HG03558 (cell line): ENCODE data around the gene ILF3.
A peak's percentile ranks its signal among the peaks of the same experiment; 100 is the strongest.

Experiments used
- ATAC-seq: cut with Tn5 transposase; IDR thresholded peaks from one replicate; pipeline ENCODE4 v1.9.1; 2021; ENCODE audit warnings: moderate number of reproducible peaks; ENCODE audit not compliant: unreplicated experiment; ENCODE audit errors: extremely low read depth

ILF3 gene

DNA sequence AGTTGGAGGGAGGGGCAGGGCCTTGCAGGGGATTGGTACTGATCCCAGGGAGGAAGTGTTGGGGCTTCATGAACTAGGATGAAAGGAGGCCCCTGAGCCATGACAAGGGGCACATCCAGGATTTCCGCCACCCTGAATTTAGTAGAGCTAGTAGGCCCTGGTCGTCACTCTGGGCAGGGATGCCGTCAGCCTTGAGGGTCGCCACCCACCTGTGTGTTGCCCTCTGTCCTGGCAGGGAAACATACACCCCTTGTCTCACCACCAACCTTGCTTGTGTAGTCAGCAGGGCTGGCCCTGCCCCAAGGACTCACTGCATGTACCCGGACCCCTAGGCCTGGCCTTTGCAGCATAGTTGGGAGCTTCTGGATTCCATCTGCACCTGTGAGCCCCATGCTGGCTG lies 37.7 kb downstream of the ILF3 start:
- ATAC-seq: no peak

DNA sequence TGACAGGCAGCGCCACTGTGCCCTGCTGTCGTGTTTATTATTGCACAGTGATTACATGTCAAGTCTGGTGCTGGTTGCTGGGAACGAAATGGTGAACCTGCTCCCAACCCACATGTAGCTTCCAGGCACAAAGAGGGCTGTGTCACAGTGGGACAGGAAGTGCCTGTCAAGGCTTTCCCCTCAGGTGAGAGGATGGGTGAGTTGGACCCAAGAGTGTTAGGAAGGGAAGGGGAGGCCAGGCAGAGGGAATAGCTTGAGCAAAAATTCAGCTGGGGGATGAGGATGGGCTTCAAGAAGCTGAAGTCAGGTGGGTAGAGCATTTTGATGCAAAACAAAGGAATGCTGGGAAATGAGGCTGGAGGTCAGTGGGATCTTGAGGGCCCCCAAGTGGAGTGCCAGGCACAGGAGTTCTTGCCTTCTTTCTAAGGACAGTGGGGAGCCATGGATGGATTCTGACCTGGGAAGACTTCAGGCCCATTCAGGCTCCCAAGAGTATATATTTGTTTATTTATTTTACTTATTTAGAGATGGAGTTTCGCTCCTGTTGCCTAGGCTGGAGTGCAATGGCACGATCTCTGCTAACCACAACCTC lies 38.6 kb downstream of the ILF3 start:
- ATAC-seq: no peak

GRCh38 chr19:10694706-10695307 lies 40.7 kb downstream of the ILF3 start:
- ATAC-seq: no peak

DNA sequence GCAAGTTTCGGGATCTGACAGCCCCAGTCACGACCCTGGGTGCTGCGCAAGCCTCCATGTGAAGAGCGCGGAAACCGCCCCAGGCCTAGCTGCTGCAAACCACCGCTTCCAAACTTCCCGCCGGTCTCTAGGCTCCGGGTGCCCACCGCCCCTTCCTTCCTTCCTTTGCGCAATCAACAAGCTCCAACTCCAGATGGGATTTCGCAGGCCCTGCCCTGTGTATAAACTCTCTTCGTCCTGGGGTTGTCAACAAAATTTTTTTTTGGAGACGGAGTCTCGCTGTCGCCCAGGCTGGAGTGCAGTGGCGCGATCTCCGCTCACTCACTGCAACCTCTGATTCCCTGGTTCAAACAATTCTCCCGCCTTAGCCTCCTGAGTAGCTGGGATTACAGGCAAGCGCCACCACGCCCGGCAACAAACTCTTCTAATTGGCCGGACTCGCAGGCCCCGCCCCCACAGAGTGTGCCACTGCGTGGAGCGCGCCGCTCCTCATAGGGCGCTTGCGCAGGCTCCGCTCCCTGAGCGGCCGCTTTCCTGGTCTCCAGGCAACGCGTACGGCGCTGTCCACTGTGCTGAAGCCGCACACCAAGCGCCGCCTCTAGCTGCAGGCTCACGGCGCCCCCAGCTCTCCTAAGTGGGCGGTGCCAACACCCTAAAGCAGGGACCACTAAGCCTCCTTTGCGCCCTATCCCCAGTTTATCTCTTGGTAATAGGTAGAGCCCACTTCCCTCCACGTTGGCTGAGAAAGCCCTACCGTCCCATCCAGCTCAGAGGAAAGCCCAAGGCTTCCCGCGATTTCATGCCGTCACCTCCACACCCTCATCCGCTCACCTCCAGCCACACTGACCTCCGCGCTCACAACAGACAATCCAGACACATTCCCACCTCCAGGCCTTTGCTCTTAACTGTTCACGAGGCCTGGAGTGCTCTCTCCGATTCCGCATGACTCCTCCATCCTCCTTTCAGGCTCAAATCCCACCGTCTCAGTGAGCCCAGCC lies 41.6 kb downstream of the ILF3 start:
- ATAC-seq: no peak

DNA sequence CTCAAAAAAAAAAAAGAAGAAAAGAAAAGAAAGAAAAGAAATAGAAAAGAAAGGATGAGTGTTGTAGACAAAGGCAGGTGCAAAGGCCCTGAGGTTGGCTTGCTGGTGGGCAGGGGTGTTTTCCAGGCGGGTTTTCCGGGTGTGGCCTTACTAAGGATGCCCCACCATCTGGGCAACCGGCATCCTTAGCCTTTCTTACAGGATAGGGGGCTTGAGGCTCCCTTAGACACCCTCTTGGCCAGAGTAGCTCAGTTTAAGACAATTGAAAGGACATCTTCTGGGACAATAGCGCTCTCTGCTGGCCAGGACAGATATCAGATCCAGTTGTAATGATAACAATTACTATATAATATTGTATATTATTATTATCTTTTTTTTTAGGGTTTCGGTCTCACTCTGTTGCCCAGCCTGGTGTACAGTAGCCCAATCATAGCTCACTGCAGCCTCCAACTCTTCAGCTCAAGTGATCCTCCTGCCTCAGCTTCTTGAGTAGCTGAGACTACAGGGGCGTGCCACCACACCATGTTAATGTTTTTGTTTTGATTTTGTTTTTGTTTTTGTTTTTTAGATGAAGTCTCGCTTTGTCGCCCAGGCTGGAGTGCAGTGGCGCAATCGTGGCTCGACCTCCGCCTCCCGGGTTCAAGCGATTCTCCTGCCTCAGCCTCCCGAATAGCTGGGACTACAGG lies 45.6 kb downstream of the ILF3 start:
- ATAC-seq: no peak

GRCh38 chr19:10701955-10702525 lies 47.9 kb downstream of the ILF3 start:
- no peak for ATAC-seq

DNA sequence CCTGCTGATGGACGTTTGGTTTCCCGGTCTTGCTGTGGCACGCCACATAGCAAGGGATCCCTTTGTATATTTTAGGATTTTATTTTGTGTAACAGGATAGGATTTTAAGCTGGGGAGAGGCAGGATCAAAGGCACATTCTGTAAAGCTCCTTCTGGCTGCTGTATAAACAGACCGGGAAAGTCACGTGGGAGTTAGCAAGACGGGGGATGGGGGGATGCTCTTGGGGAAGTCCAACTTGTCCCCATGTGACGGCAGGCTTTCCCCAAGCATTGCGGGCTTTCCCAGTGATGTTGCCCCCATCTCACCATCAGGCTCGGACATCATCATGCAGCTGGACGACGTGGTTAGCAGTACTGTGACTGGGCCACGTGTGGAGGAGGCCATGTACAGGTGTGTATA lies 52.8 kb downstream of the ILF3 start:
- ATAC-seq: no peak

DNA sequence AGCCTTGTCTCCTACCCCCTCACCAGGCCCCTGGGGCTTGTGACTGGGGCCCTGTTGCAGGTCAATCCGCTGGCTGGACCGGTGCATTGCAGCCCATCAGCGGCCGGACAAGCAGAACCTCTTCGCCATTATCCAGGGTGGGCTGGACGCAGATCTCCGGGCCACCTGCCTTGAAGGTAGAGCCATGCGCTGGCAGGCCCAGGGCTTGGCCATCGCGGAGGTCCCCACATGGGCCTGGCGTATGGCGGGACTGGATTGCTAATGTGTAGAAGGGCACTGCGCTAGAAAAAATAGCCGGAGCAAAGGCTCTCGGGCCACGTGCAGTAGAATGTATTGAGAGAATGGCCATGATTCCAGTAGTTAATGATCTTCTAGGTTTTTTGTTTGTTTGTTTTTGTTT lies 53.3 kb downstream of the ILF3 start:
- ATAC-seq: no peak

DNA sequence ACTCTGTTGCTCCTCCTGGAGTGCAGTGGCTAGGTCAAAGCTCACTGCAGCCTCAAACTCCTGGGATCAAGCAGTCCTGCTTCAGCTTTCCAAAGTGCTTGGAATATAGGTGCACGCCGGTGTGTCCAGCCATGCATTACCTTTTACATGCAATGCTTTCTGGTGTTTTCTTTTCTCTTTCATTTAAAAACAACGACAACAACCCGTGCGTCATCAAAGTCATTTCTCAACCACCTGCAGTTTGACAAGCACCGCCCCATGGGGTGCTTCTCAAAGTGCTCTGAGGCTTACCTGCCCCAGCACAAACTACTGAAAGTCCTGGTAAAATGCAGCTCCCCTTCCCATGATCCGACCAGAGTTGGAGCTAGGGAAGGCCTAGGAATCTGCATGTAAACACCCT lies 54.1 kb downstream of the ILF3 start:
- ATAC-seq: no peak

GRCh38 chr19:10712045-10712444 lies 57.9 kb downstream of the ILF3 start:
- no peak for ATAC-seq

GRCh38 chr19:10712754-10713153 lies 58.6 kb downstream of the ILF3 start:
- no peak for ATAC-seq

DNA sequence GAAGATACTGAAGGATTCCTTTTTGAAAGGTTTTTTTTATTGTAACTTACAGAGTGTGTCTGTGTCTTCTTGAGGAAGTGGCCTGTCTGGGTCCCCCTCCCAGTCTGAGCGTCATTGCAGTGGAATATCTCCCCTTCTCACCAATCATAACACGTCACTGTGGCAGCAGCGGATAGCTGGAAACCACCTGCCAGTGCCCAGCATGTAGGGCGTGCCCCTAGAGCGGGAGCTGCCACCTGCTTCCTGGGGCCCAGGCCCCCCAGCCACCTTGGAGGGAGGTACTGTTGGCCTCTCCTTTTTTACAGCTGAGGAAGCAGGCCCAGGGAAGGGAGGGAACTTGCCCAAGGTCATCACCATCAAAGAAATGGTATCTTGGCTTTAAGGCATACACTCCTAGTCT lies 59.2 kb downstream of the ILF3 start:
- ATAC-seq: no peak

DNA sequence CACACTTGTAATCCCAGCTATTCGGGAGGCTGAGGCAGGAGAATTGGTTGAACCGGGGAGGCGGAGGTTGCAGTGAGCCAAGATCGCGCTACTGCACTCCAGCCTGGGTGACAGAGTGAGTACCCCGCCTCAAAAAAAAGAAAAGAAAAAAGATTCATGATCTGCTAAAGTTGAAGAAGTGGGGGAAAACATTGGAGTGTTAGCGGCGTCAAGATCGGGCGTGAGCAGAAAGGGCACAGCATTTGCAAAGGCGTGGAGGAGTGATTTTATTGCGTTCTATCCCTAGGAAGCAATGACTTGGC lies 62.9 kb downstream of the ILF3 start:
- no peak for ATAC-seq

GRCh38 chr19:10717356-10718204 lies 63.4 kb downstream of the ILF3 start, which contains the start of gene DNM2:
Gene DNM2 (plus strand): TSS chr19:10718079. CDS start chr19:10718243, 164 bp downstream.
- ATAC-seq: peak; percentile 70

- no peak for ATAC-seq
Measured at GRCh38 chr19:10718205-10719196, 64.4 kb downstream of the ILF3 start.

DNA sequence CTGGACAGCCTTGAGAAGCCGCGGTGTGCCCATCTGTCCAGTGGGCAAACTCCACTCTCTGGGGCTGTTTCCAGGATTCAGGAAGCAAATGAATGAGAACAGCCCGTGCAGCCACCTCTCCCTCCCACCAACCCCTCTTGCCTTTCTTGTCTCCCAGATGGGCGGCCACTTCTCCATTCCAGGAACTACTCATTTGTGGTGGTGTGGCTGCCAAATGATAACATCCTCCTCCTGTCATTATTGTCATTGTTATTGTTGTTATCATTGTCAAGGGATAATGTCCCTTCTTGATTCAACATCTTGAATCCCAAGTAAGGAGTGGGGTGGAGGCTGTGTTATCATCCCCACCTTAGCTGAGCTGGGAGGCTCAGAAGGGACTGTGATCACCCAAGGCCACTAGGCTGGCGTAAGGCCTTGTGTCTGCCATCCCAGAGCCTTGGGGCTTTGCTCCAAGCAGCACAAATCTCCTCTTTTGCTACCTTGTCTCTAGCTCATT lies 65.4 kb downstream of the ILF3 start:
- ATAC-seq: no peak

DNA sequence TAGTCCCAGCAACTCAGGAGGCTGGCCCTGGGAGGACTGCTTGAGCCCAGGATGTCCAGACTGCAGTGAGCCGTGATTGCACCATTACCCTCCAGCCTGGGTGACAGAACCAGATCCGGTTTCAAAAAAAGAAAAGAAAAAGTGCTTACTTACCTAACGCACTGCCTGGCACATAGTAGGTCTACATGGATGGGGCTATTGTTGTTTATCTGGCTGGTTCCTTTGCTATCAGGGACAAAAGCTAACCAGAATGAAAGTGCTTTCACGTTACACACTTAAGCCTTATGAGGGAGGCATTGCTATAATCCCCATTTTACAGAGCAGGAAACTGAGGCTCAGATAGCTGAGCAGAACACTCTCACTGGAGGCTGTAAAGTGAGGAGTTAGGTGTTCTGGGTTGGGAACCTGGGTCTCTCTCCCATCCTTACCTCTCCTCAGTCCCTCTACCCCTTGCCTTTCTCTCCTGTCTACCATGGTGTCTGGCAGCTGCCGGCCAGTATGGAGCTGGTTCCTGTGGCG lies 66.5 kb downstream of the ILF3 start:
- ATAC-seq: no peak

GRCh38 chr19:10723591-10723990 lies 69.4 kb downstream of the ILF3 start:
- ATAC-seq: no peak
